GM11168 (cell line): ENCODE results near the gene HEXIM1.
"Not testable (repeated sequence)": the region's sequence is repeated elsewhere in the genome, so short reads cannot be mapped to it uniquely, and the experiment has no call there.

ENCODE experiments used
- in situ Hi-C: fragments of 300-500 bp; cut with MboI; formaldehyde crosslinking; loops from one replicate; pipeline ENCODE4 v1.12.0; 2022; ENCODE audit warnings: low sequenced_read_pairs; ENCODE audit not compliant: unreplicated experiment

The HEXIM1 gene

DNA sequence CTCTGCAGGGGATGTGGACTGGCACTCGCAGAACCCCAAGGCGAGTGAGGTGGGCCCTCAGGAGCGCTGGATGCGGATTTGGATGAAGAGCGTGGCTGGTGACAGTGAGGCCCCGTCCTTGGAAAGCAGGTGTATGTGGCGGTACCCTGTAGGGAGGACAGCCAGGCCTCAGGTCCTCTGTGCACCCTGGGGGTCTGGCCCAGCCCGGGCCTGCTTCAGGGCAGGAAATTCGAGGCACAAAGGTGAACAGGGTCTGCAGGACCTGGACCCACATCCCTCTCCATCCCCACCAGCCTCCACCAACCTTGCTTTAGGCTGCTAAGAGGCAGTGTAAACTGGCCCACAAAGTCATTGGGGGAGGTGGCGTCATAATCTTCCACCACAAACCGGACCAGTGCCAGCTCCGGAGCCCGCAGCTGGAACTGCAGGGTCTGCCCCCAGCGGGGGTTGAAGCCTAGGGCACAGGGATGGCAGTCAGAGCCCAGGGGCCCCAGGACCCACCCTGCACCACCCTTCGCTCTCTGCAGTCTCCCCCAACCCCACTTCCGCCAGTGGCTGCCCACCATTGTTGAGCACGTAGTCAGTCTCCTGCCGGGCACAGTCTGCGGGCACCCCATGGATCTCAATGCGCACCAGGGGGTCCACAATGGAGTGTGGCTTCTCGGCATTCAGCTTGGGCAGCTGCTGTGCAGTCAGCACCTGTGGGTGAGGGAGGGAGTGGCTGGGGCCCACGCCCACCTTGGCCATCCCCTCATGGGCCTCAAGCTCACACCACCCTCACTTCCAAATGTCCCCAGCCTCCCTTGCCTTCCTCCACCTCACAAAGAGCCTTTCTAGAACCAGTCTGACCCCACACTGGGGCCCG, 35.5 kb upstream of the HEXIM1 start:
- in situ Hi-C loops, result no loop called here

DNA sequence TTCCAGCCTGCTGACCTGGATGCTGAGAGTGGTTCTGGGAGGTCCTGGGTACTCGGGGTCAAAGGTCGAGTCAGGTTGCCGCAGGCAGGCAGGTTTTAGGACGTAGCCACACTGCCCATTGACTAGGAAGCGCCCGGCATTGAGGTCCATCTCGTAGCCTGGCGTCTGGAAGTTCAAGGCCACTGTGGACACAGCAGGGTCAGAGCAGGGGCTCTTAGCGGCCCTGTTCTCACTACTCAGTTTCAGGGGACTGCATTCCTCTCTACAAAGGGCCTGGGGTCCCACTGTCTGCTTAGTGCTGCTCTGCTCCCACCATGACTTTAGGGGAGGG, 34.9 kb upstream of the HEXIM1 start:
- in situ Hi-C loops, result no loop called here

DNA sequence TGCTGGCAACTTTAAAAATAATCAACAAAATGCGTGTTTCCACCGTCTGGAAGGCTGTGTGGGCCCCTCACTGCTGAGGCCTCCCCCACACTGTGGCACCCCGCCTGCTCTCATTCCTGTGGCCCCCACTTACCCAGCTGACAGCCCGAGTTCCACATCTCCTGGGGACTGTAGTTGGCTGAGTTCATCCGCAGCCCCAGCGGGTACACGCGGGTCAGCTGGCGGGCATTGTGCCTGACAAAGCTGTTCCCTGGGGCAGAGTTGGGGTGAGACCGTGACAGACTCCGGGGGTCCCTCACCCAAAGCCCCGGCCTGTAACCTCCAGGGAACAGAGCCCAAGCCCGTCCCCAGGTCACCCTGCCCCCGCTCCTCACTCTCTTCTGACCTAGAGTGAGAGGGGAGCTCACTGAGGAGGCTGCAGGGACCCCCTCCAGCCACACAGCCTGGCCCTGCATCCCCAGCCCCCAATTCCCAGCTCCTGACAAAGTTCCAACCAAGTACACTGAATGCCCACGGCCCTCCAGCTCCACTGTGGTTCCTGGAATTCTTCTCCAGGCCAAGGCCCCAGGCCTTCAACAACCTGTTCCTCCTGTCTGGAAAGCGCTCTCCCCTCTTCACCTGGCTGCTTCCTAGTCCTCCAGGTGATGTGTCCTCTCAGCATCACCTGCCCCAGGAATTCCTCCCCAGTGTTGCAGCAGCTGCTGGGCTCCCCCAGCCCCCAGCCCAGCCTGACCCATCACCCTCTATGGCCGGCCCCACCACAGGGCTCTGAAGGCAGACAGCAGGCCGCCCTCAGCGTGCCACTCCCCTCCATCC, 34.0 kb upstream of the HEXIM1 start:
- in situ Hi-C loops, result no loop called here

DNA sequence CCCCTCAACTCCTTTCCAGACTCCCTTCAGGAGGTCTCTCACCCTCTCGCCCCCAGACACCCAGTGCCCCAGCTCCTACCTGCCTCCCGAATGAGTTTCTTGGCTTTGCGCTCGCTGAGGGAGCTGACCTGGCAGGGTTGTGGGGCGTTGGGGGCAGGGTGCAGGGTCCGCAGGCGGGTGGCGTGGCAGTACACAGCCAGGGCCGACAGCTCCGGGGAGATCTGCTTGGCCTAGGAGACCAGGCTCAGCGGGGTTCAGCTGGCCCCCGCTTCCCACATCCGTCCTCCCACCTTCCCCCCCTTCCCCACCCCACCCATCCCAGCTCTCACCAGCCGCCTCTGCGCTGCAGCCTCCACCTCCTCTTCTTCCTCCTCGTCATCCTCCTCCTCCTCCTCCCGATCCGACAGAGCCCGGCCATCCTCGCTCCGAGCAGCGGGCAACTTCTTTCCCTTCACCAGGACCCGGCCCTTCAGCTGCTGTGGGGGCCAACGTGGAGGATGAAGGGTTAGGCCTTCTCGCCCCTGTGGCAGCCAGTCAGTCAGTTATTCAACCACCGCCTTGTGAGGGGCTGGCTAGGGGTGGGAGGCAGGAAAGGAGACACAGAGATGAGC, 33.2 kb upstream of the HEXIM1 start:
- in situ Hi-C loops, result no loop called here

DNA sequence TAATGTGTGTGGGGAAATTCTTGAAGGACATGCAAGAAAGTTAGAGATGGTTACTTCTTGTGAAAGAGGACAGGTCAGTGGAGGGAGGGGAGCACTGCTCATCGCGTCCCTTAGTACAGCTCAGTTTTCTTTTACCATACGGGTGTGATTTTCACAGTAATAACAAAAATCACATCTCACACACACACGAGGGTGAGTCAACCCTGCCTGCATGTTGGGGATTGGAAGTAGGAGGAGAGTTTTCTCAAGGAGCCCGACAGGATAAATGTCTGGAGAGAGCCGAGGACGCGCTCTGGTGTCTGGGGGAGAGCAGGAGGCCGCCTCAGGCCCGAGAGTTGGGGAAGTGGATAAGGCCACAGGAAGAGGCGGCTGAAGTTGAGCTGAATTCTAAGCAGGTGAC, 32.4 kb upstream of the HEXIM1 start:
- in situ Hi-C loops, result no loop called here

DNA sequence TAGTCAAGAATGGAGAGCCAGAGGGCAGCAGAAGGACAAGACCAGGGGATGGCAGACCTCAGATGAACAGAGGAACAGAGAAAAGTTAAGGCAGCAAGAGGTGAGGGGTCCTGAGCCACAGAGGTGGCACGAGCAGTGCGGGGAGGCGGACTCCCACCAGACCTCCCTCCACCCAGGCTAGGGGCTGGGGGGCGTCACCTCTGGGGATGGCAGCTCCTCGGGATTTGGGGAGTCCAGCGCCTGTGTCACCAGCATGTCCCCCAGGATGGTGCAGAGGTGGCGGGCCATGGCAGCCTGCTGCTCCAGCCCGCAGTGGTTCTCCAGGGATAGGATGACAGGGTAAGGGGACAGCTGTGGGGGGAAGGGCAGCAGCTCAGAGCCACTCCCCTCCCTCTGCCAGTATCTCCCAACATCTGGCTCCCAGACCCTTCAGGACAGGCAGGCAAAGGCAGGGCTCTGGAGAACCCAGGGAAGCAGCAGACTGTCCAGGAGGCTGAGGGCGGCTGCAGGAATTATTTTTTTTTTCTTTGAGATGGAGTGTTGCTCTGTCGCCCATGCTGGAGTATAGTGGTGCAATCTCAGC, 31.8 kb upstream of the HEXIM1 start:
- in situ Hi-C loops, result no loop called here

DNA sequence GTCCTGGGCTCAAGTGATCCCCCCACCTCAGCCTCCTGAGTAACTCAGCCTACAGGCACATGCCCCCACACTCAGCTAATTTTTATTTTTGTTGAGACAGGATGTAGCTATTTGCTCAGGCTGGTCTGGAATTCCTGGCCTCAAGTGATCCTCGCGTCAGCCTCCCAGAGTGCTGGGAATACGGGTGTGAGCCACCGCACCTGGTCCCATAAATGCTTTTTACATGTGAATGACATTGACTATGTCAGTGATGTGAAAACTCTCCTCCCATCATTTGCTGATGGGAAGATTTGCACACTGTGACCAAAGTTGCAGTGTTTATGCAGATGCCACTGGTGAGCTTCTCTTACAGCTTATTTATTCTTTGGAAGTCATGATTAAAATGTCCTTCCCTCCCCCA, 30.9 kb upstream of the HEXIM1 start:
- in situ Hi-C loops, result no loop called here

DNA sequence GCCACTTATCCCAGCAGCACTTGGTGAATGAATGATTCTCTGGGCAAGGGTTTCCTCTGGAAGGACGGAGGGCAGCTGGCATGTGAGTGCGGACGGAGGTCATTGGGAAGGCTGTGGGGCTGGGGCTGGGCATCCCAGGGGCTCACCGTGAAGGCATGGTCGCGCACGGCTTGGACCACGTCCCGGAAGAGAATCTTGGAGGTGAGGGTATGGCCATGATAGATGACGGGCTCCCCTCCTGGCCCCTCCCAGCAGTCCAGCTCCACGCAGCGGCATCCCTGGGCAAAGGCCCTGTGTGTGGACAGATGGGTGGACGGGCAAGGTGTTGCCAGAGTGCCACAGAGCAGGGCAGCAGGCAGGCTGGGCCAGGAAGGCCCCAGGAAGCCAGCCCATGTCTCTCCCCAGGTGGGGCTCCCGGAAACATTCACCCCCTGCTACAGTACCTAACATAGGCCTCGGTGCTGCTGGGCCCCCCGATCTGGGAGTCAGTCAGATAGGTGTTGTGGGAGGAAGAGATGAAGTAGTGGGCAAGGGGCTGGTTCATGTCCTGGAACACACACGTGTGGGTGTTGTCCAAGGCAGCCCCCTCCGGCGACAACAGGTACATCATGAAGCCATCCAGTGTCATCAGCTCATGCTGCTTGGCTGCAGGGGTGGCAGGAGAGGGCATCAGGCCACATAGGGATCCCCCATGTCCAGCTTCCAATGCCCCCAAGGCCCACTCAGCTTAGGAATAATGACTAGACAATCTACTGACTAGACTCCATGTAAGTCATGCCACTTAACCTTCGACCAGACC, 30.2 kb upstream of the HEXIM1 start:
- in situ Hi-C loops, result no loop called here

DNA sequence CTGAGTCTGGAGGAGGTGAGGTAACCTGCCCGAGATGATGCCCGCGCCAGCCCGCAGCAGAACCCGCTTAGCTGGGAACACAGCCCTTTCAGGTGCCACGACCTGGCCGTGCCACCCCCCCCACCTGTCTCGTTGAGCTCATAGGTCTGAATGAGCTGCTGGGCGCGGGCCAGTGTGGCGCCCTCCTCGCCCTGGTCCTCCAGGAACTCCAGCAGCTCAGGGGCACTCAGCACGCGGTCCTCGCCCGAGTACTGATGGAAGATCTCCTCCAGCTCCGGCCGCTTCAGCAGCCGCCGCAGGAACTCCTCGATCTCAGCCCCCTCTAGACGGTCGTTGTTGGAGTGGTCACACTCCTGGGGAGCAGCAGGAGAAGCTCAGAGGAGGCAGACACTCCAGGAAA, 29.6 kb upstream of the HEXIM1 start:
- in situ Hi-C loops, result no loop called here

DNA sequence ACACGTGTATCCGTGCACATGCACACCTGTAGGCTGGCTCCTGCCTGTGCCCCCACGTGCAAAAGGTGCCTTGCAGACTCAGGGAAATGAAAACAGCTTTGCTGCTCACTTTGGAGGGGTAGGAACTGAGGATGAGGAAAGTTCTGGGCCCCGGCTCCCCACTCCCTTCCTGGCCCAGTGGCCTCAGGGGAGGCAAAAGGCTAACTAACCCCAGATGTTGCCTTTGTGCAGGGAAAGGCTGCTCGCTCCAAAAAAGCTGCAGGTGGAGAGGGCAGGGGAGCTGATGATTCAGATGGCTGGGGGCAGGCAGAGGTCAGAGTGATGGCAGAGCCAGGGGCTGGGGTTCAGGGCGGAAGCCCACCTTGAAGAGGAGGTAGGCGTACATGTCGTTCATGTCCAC, 28.3 kb upstream of the HEXIM1 start:
- in situ Hi-C loops, result no loop called here

DNA sequence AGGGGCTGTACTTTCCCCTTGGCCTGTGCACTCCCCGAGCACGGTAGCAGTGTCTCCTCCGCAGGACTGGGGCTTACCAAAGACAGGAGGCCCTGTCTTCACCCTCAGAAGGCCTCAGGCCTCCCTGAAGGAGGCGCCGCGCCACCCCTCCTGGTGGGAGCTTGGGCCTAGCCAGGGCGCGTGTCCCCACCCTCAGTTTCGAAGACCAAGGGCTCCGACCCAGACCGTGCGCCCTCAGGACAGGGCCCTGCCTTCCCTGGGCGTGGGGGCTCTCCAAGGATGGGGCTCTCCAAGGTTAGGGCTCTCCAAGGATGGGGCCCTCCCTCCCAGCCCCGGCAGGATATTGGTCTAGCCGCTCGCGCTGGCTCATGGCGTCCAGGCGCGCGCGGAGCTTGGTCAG, 27.7 kb upstream of the HEXIM1 start:
- in situ Hi-C loops, result no loop called here

DNA sequence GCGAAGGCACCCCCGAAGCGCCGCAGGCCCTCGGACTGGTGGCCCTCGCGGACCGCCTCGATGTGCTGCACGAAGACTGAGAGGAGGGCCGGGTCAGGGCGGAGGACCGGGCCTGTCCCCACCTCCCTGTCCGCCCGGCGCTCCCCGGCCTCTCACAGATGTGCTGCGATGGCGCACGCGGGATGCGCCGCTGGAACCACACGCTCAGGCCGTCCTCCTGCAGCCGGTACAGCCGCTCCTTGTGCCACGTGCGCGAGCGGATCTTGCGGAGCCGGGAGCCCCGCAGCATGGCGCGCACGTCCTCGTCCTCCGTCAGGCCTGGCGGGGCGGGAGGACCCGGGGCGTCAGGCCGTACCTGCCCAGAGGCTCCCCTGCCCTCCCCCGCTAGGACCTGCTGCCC, 27.2 kb upstream of the HEXIM1 start:
- in situ Hi-C loops, result no loop called here

DNA sequence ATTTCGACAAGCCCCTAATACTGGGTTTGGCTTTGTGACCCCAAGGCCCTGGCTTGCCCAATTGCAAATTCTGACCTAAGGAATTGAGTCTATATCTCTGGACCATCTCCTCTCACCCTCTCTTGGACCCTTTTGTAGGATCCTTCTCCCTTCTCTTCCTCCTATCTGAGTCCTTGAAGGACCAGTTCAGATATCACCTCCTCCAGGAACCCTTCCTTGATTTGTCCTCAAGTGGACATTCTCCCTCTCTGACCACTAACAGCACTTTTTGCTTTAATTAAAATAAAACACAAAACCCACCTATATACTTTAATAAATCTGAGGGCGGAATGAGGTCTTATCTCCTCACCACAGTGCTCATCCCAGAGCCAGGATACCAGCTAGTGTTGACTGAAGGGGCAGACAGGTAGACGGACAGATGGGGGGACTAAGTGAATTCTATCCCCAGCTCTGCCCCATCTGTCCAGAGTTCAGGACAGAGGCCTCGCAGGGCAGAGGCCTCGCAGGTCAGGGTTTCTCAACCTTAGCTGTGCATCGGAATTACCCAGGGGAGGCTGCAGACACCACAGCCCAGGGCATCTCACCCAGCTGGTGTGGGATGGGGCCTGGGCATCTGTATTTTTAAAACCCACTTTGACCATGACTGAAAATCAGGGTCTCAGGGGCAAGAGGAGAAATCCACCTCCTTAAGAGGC, 25.1 kb upstream of the HEXIM1 start:
- in situ Hi-C loops, result no loop called here

DNA sequence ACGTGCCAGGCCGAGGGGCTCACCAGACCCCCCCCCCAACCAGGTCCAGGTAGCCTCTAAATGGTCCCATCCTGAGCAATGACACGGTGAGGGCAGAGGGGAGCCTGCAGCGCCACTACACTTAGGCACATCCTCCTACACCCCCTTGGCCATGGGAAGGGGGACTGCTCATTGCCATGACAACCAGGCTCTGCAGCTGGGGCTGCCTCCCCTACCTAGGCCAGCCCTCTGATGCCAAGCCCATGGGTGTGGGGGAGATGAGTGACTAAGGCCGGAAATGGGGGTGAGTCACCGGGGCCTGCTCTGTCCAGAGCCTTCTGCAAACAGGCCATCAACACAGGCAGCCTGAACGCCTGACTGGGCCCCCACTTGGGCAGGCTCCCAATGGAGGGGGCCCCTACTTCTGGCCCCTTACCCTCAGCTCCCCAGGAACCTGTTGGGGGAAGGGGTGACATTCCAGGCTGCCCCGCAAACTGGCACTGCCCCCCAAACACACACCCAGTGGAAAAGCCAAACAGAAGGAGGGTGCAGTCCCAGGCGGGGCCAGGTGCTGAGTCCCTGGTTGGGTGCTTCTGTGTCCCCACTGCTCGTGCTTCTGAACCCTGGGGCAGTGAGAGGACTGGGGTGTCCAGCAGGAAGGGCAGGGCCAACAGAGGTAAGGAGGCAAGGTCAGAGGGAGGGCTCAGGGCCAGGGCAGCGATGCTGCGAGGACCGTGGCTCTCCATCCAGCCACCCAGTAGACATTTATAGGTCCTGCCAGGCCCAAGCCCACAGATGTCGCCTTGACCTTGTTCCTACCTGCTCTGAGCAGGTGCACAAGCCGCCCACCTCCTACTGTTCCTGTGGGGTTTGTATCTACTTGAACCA, 24.1 kb upstream of the HEXIM1 start:
- in situ Hi-C loops, result no loop called here

DNA sequence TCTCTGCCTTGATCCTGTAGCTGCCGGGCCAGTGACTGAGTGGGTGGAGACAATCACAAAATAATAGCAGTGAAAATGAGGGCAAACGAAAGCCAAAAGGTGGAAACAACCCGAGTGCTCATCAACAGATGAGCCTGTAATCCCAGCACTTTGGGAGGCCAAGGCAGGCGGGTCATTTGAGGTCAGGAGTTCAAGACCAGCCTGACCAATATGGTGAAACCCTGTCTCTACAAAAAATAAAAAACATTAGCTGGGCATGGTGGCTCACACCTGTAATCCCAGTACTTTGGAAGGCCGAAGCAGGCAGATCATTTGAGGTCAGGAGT, 23.5 kb upstream of the HEXIM1 start:
- in situ Hi-C loops, result not testable (repeated sequence)

DNA sequence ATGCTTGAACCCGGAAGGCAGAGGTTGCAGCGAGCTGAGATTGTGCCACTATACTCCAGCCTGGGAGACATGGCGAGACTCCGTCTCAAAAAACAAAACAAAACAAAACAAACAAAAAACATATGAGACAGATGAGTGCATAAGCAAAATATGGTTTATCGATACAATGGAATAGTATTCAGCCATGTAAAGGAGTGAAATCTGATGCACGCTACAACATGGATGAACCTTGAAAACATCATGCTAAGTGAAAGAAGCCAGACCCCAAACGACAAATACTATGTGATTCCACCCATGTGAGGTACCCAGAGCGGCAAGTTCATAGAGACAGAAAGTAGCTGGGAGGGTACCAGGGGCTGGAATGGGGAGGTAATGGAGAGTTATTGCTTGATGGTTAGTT, 22.8 kb upstream of the HEXIM1 start:
- in situ Hi-C loops, result no loop called here

DNA sequence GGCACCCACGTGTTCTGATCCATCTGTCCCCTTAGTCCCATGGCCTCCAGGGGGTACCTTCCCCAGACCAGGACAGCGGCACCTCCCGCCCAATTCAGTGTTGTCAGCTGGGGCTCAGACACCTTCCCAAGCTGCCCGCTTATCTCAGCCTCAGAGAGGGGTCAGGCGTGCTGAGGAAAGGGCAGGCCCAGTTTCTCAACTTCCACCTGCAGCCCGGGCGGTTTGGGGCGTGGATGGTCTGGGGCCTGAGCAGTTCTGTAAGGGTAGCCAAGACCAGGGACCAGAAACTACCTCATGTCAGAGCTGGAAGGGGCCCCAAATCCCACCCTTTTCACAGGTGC, 21.1 kb upstream of the HEXIM1 start:
- in situ Hi-C loops, result no loop called here

DNA sequence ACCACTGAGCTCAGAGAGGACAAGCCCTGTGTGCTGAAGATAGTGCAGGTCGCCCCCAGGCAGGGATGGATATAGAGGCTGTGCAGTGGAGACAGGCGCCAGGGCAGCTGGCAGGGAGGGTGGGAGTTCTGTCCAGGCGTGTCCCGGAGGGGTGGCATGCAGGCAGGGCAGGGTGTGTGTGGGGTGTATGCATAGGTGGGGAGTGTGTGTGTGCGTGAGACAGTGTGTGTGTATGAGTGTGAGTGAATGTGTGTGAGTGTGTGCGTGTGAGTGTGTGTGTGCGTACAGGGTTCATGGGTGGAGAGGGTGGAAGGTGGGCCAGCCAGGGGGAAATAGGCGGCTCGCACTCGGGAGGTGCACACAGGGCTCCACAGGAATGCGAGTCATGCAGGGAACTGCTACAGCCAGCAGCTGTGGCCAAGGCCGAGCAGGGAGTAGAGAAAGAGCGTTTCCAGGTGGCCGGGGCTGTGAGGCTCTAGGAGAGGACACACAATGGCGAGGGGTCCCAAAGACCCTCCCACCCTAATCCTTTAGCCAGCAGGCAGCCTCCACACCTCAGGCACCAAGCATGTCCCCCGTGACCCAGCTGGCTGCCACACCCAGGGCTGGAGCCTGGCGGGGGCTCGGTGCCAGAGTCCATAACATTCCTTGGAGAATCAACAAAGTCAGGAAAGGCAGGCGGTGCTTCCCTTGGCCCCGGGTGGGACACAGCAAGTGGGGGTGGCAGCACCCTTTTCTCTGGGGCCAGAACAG, 20.6 kb upstream of the HEXIM1 start:
- in situ Hi-C loops, result no loop called here
